ENCODE measurements around the gene HCFC1. TPM values are rescaled to one million over a fixed set of nuclear protein-coding genes. Genes with fewer than 3 reads are reported as not detected.

Gene HCFC1
- total RNA-seq, 2 experiments from 2014 or later: 45.9 to 50.2 TPM

- Mint-ChIP-seq H3K4me3 (peak overlapping the region; percentile 96), H3K36me3 (ENCODE audit: low read depth) (peaks cover 32% of the 10 kb centered on the region), H3K27me3 (no peaks in the 10 kb centered on the region), H3K27ac (peak overlapping the region; percentile 98), H3K4me1 (ENCODE audit: low read depth) (peaks cover 47% of the 10 kb centered on the region), H3K9me3 (no peaks in the 10 kb centered on the region)
- Histone ChIP-seq H3K27me3 (ENCODE audit: control insufficient read depth in 1 of 2, insufficient read depth in 2 of 2, low read length in 2 of 2) (no peaks in the 10 kb centered on the region), H3K36me3 (ENCODE audit: insufficient read depth, low read length) (no peaks in the 10 kb centered on the region), H3K9me3 (ENCODE audit: control insufficient read depth in 1 of 2, insufficient read depth in 1 of 2, low read length in 2 of 2) (no peaks in the 10 kb centered on the region), H3K4me1 (ENCODE audit: insufficient read depth, low read length) (peaks cover 68% of the 10 kb centered on the region), H3K27ac (ENCODE audit: low read depth in 1 of 2, low read length in 2 of 2) (peak overlapping the region; percentile 41 to 48), H3K4me3 (ENCODE audit: low read length) (peak overlapping the region; percentile 96)
- ChIA-PET POLR2A (interaction anchor here (1.1 to 6.6 kb wide), 6 partner anchors 11 to 578 kb away, joined by 3 to 163 read pairs (median 8); partner anchors contain the start of genes ARHGAP4, IDH3G, IKBKG and SSR4), CTCF (interaction anchor here (1.7 to 2.0 kb wide), 2 partner anchors 11 to 23 kb away, joined by 5 to 7 read pairs; no protein-coding TSS in a partner anchor)
- ATAC-seq (ENCODE audit: poor library complexity) (no peak), DNase-seq (peak in 2 of 14 experiments; percentile 29 to 50)
- TF ChIP-seq CTCF (IDR thresholded peaks at IDR 0.05): no peak
- intact Hi-C loops (cut with DNase I, micrococcal nuclease): loop anchor here (2.0 to 5.0 kb wide), 4 partner anchors 15 to 401 kb away; partner anchors contain the start of gene MECP2 (in 1 of the 2)
Observed at GRCh38 chrX:153969904-153970356, 1.7 kb downstream of the HCFC1 start.

DNA sequence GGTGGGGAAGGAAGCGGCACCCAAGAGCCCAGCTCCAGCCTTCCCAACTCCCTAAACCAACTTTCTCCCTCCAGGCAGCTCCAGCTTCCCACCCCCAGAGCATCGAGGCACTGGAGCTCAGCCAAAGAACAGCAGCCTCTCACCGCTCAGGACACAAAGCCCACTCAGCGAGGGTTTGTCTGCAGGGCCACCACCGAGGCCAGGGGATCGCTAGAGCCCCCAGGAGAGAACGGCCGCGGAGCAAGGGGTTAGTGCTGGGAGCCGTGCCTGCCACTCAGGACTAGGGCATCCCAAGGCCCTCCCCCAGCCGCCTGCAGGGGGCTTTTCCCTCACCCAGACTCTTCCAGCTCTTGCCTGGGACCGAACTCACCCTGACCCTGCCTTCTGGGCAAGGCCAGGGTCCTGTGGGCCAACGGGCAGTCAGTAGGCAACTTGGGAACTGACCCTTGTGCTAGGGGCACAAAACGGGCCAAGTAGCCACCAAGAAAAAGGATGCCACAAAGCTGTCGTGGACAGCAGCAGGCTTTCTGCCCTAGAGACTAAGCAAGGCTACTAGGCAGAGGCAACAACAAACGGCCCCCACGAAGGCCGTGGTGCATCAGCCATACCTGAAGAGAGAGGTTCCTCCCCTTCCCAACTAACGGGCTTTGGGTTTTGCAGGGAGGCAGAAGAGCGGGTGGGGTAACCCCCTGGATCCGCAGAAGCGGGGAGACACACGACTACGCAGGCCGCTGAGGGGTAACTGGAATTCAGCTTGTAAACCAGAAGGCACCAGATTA, 2.3 kb downstream of the HCFC1 start:
- H3K4me1 Mint-ChIP-seq (ENCODE audit: low read depth): peaks cover 41% of the 10 kb centered on the region
- Histone ChIP-seq H3K27me3 (ENCODE audit: control insufficient read depth in 1 of 2, insufficient read depth in 2 of 2, low read length in 2 of 2) (no peaks in the 10 kb centered on the region), H3K9me3 (ENCODE audit: control insufficient read depth in 1 of 2, insufficient read depth in 1 of 2, low read length in 2 of 2) (no peaks in the 10 kb centered on the region), H3K4me3 (ENCODE audit: low read length) (peak overlapping the region; percentile 96), H3K27ac (ENCODE audit: low read depth in 1 of 2, low read length in 2 of 2) (peak overlapping the region; percentile 41 to 48), H3K4me1 (ENCODE audit: insufficient read depth, low read length) (peaks cover 68% of the 10 kb centered on the region), H3K36me3 (ENCODE audit: insufficient read depth, low read length) (peaks cover 2% of the 10 kb centered on the region)
- no peaks in the 10 kb centered on the region for H3K27me3 Mint-ChIP-seq
- ATAC-seq (ENCODE audit: poor library complexity): no peak
- intact Hi-C loops (cut with DNase I, micrococcal nuclease): loop anchor here (2.0 to 5.0 kb wide), 3 partner anchors 15 to 128 kb away; partner anchors contain the start of gene MECP2 (in 1 of the 2)
- H3K9me3 Mint-ChIP-seq: no peaks in the 10 kb centered on the region
- DNase-seq: peak in 2 of 14 experiments; percentile 24 to 40
- CTCF ChIA-PET: interaction anchor here (0.8 to 2.0 kb wide), 5 partner anchors 12 to 48 kb away, joined by 3 to 7 read pairs (median 5); no protein-coding TSS in a partner anchor
- H3K27ac Mint-ChIP-seq: peak overlapping the region; percentile 98
- peaks cover 32% of the 10 kb centered on the region for H3K36me3 Mint-ChIP-seq (ENCODE audit: low read depth)
- TF ChIP-seq CTCF (IDR thresholded peaks at IDR 0.05): no peak
- peak overlapping the region; percentile 96 for H3K4me3 Mint-ChIP-seq
- POLR2A ChIA-PET: interaction anchor here (0.9 to 6.6 kb wide), 5 partner anchors 17 to 578 kb away, joined by 3 to 163 read pairs (median 4); partner anchors contain the start of genes ARHGAP4 and IKBKG

- H3K4me1 Mint-ChIP-seq (ENCODE audit: low read depth): peaks cover 37% of the 10 kb centered on the region
Observed at GRCh38 chrX:153968754-153969124, 2.9 kb downstream of the HCFC1 start.

More at GRCh38 chrX:153968754-153969124, 2.9 kb downstream of the HCFC1 start:
- peaks cover 32% of the 10 kb centered on the region for H3K36me3 Mint-ChIP-seq (ENCODE audit: low read depth)
- H3K4me1 ChIP-seq (ENCODE audit: insufficient read depth, low read length): peaks cover 64% of the 10 kb centered on the region
- DNase-seq (peak in 12 of 14 experiments; percentile 21 to 76 (median 52)), ATAC-seq (ENCODE audit: poor library complexity) (no peak)
- peak overlapping the region; percentile 96 for H3K4me3 Mint-ChIP-seq
- peaks cover 8% of the 10 kb centered on the region for H3K36me3 ChIP-seq (ENCODE audit: insufficient read depth, low read length)
- H3K9me3 Mint-ChIP-seq: no peaks in the 10 kb centered on the region
- TF ChIP-seq CTCF (IDR thresholded peaks at IDR 0.05): no peak
- H3K27ac Mint-ChIP-seq: peak overlapping the region; percentile 98
- peak overlapping the region; percentile 8 to 9 for H3K27ac ChIP-seq (ENCODE audit: low read depth in 1 of 2, low read length in 2 of 2)
- no peaks in the 10 kb centered on the region for H3K27me3 ChIP-seq (ENCODE audit: control insufficient read depth in 1 of 2, insufficient read depth in 2 of 2, low read length in 2 of 2)
- POLR2A ChIA-PET: interaction anchor here (0.9 to 6.6 kb wide), 7 partner anchors 16 to 579 kb away, joined by 3 to 163 read pairs (median 5); partner anchors contain the start of genes ARHGAP4, IKBKG and IRAK1
- peak overlapping the region; percentile 96 for H3K4me3 ChIP-seq (ENCODE audit: low read length)
- no peaks in the 10 kb centered on the region for H3K27me3 Mint-ChIP-seq
- no peaks in the 10 kb centered on the region for H3K9me3 ChIP-seq (ENCODE audit: control insufficient read depth in 1 of 2, insufficient read depth in 1 of 2, low read length in 2 of 2)
- intact Hi-C loops (cut with DNase I, micrococcal nuclease): loop anchor here (2.0 to 5.0 kb wide), 3 partner anchors 16 to 129 kb away; partner anchors contain the start of gene MECP2 (in 1 of the 2)
- CTCF ChIA-PET: interaction anchor here (0.8 to 2.0 kb wide), 5 partner anchors 12 to 48 kb away, joined by 3 to 7 read pairs (median 5); no protein-coding TSS in a partner anchor
